GM12891 (cell line): Measurements from ENCODE around the gene PIK3C3.

Experiments
- POLR2A ChIP-seq: IDR thresholded peaks from 2 replicates; pipeline ENCODE4 v1.6.1; 2011; ENCODE audit warnings: low read depth, low read length, control low read depth
- POLR2AphosphoS5 ChIP-seq: IDR thresholded peaks from 2 replicates; pipeline ENCODE4 v1.6.1; 2011; ENCODE audit warnings: low read depth, low read length, control low read depth
- SPI1 ChIP-seq: IDR thresholded peaks from 2 replicates; pipeline ENCODE4 v1.6.1; 2011; ENCODE audit warnings: low read depth, low read length, control low read depth
- TAF1 ChIP-seq: IDR thresholded peaks from 2 replicates; pipeline ENCODE4 v1.6.1; 2011; ENCODE audit warnings: low read depth, low read length, control low read depth

DNA sequence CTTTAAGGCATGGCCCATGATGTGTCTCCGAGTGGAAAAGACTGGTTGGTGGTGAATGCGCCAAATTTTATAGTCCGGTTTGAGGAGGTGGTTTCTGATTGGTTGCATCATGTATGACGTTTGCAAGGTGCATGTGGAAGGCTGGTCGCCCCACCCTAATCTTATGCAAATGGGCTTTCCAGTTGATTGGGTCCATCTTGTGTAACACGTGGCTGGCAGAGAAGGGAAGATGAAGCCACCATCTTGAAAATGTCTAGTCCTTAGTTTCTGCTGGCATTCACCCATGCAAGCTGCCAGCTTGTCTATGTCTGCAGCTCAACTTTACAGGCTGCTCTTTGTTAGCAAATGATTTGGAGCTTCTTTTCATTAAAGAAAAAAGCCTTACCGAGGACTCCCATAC is 132.2 kb downstream of the PIK3C3 start:
- TF ChIP-seq POLR2AphosphoS5 (no peak), TAF1 (no peak), SPI1 (no peak), POLR2A (no peak)
